Muscle layer of duodenum (tissue), 2 donors: ENCODE measurements around the gene ING3.
A peak's percentile ranks its signal among the peaks of the same experiment; 100 is the strongest.

Experiments
- H3K27ac ChIP-seq: one replicate; pipeline ENCODE4 v1.7.0; 2013; ENCODE audit warnings: mild to moderate bottlenecking, low read length
- H3K27me3 ChIP-seq: one replicate; pipeline ENCODE4 v1.7.0; 2013; ENCODE audit warnings: low read depth, mild to moderate bottlenecking, control low read depth, low read length
- H3K36me3 ChIP-seq, 2 donors: one replicate each; pipeline ENCODE4 v1.7.0; 2013; ENCODE audit warnings: low read length in 2 of 2, control low read depth in 1 of 2, mild to moderate bottlenecking in 1 of 2; ENCODE audit not compliant: insufficient read depth in 2 of 2, control insufficient read depth in 1 of 2
- H3K4me1 ChIP-seq, 2 donors: one replicate each; pipeline ENCODE4 v1.7.0; 2013; ENCODE audit warnings: low read length in 2 of 2, mild to moderate bottlenecking in 2 of 2, control low read depth in 1 of 2, moderate library complexity in 1 of 2; ENCODE audit not compliant: insufficient read depth in 2 of 2, control insufficient read depth in 1 of 2
- H3K4me3 ChIP-seq, 2 donors: one replicate each; pipeline ENCODE4 v1.7.0; 2013; ENCODE audit warnings: low read length in 2 of 2, low read depth in 1 of 2, mild to moderate bottlenecking in 1 of 2
- H3K9me3 ChIP-seq, 2 donors: one replicate each; pipeline ENCODE4 v1.7.0; 2013; ENCODE audit warnings: low read length in 2 of 2, control low read depth in 1 of 2, mild to moderate bottlenecking in 1 of 2; ENCODE audit not compliant: control insufficient read depth in 1 of 2
- donor health status: healthy.

ING3 gene

GRCh38 chr7:120950539-120951308 is at the start of gene ING3:
Gene ING3, plus strand, starts transcription at chr7:120950777. Its CDS starts 120 bp downstream, at chr7:120950897.
- Histone ChIP-seq H3K4me3 (peak within 1 kb of the TSS; percentile 84 to 92), H3K4me1 (peaks cover 0 to 18% of the 10 kb centered on the region in 2 donors), H3K27ac (peak within 1 kb of the TSS; percentile 84), H3K36me3 (peaks cover 20 to 21% of the 10 kb centered on the region in 2 donors), H3K9me3 (no peaks in the 10 kb centered on the region), H3K27me3 (no peaks in the 10 kb centered on the region)

GRCh38 chr7:120915314-120916105 is 35.1 kb upstream of the ING3 start:
- Histone ChIP-seq H3K36me3 (no peaks in the 10 kb centered on the region), H3K9me3 (no peaks in the 10 kb centered on the region), H3K27ac (no peak overlapping the region), H3K27me3 (no peaks in the 10 kb centered on the region), H3K4me3 (no peak overlapping the region), H3K4me1 (no peaks in the 10 kb centered on the region)

- no peaks in the 10 kb centered on the region for H3K27me3 ChIP-seq
- no peaks in the 10 kb centered on the region for H3K4me1 ChIP-seq
- H3K36me3 ChIP-seq: no peaks in the 10 kb centered on the region
- H3K27ac ChIP-seq: no peak overlapping the region
- no peaks in the 10 kb centered on the region for H3K9me3 ChIP-seq
- H3K4me3 ChIP-seq: no peak overlapping the region
These were observed 34.5 kb upstream of the ING3 start for GRCh38 chr7:120916121-120916520.

- no peaks in the 10 kb centered on the region for H3K36me3 ChIP-seq
- H3K27ac ChIP-seq: no peak overlapping the region
- no peaks in the 10 kb centered on the region for H3K27me3 ChIP-seq
- H3K4me3 ChIP-seq: no peak overlapping the region
- no peaks in the 10 kb centered on the region for H3K4me1 ChIP-seq
- H3K9me3 ChIP-seq: no peaks in the 10 kb centered on the region
These were observed 34.0 kb upstream of the ING3 start for GRCh38 chr7:120916538-120916937.

GRCh38 chr7:120919466-120919865 is 31.1 kb upstream of the ING3 start:
- Histone ChIP-seq H3K36me3 (no peaks in the 10 kb centered on the region), H3K4me1 (no peaks in the 10 kb centered on the region), H3K27ac (no peak overlapping the region), H3K4me3 (no peak overlapping the region), H3K27me3 (no peaks in the 10 kb centered on the region), H3K9me3 (no peaks in the 10 kb centered on the region)

GRCh38 chr7:120920034-120920433 is 30.5 kb upstream of the ING3 start:
- Histone ChIP-seq H3K4me3 (no peak overlapping the region), H3K4me1 (no peaks in the 10 kb centered on the region), H3K36me3 (no peaks in the 10 kb centered on the region), H3K9me3 (no peaks in the 10 kb centered on the region), H3K27ac (no peak overlapping the region), H3K27me3 (no peaks in the 10 kb centered on the region)

GRCh38 chr7:120920591-120921274 is 29.8 kb upstream of the ING3 start:
- Histone ChIP-seq H3K27me3 (no peaks in the 10 kb centered on the region), H3K36me3 (no peaks in the 10 kb centered on the region)

DNA sequence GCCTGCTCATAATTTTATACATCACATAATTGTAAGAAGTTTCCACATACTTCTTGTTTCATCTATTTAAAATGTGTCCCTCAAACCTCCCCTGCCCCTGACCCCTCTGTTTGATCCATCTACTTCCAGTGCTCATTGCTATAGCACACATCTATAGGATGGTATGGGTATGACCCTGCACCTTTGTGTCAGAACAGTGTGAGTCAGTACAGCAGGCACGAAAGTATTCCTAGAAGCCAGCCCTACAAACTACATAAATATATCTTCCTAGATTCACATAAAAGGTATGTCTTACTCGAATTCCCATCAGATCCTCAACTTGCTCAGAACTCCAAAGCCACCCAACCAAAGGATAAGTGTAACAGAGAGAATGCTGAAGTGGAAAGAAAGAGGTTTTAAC is 25.7 kb upstream of the ING3 start:
- Histone ChIP-seq H3K4me3 (no peak overlapping the region), H3K36me3 (no peaks in the 10 kb centered on the region), H3K27me3 (no peaks in the 10 kb centered on the region), H3K4me1 (no peaks in the 10 kb centered on the region), H3K27ac (no peak overlapping the region), H3K9me3 (no peaks in the 10 kb centered on the region)

More at GRCh38 chr7:120920591-120921274, 29.8 kb upstream of the ING3 start:
- Histone ChIP-seq H3K27ac (no peak overlapping the region), H3K4me3 (no peak overlapping the region), H3K4me1 (no peaks in the 10 kb centered on the region), H3K9me3 (no peaks in the 10 kb centered on the region)

- no peaks in the 10 kb centered on the region for H3K9me3 ChIP-seq
- no peak overlapping the region for H3K27ac ChIP-seq
- no peaks in the 10 kb centered on the region for H3K4me1 ChIP-seq
- no peaks in the 10 kb centered on the region for H3K27me3 ChIP-seq
- H3K4me3 ChIP-seq: no peak overlapping the region
- no peaks in the 10 kb centered on the region for H3K36me3 ChIP-seq
These were observed 25.2 kb upstream of the ING3 start for GRCh38 chr7:120925392-120925791.

- H3K27ac ChIP-seq: no peak overlapping the region
- no peaks in the 10 kb centered on the region for H3K36me3 ChIP-seq
- H3K4me1 ChIP-seq: no peaks in the 10 kb centered on the region
These were observed 23.6 kb upstream of the ING3 start for GRCh38 chr7:120926943-120927346.

DNA sequence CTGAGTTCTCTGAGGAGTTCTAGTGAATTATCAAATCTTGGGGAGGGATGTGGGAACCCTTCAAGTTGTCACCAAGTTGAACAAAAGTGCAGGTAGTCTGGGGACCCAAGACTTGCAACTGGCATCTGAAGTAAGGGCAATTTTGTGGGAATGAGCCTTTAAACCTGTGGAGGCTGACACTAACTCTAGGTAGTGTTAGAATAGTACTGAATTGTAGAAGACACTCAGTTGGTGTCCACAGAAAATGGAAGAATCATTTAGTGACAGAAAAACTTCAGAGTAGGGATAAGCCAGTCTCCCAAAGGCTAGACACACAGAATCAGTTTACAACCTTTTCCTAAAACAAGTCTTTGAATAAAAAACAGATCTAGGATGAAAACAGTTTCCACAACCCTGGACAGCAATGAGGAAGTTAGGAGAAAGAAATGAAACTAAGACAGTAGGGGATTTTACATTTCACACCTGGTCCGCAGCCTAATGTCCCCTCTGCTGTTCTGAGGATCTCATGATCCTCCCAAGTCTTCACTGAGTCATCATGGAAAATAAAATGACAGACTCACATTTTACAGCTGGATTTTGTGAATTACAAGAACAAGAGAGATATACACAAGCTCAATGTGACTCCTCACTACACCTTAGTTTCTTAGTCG is 23.0 kb upstream of the ING3 start:
- Histone ChIP-seq H3K36me3 (no peaks in the 10 kb centered on the region), H3K4me3 (no peak overlapping the region), H3K27ac (no peak overlapping the region), H3K27me3 (no peaks in the 10 kb centered on the region), H3K9me3 (no peaks in the 10 kb centered on the region), H3K4me1 (no peaks in the 10 kb centered on the region)

More at GRCh38 chr7:120926943-120927346, 23.6 kb upstream of the ING3 start:
- no peaks in the 10 kb centered on the region for H3K27me3 ChIP-seq
- H3K9me3 ChIP-seq: no peaks in the 10 kb centered on the region
- H3K4me3 ChIP-seq: no peak overlapping the region
